Measurements from ENCODE around the gene KRTCAP3. TPM values are rescaled to one million over a fixed set of nuclear protein-coding genes. Genes with fewer than 3 reads are reported as not detected.

The KRTCAP3 gene
- total RNA-seq, 1 experiment from 2014 or later: 4.1 TPM

DNA sequence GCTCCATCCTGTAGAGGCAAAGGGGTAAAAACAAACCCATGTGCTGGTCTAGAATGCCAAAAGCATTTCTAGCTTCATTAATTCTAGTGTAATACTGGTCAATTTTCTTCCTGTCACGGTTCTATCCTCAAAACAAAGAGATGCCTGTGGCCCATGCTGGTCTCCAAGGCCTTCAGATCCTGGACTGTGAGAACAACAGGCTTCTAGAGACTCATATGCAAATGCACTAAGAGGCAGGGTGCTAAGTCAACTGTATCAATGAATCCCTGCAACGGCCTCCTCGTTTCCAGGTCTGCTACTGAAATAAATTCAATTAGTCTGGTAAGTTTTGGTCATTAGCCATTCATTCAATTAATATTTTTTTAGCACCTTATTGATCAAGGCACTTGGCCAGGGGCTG lies 43.3 kb downstream of the KRTCAP3 start:
- Mint-ChIP-seq H3K27me3 (ENCODE audit: insufficient read depth, unreplicated experiment) (no peaks in the 10 kb centered on the region), H3K9me3 (ENCODE audit: unreplicated experiment) (no peaks in the 10 kb centered on the region), H3K36me3 (ENCODE audit: insufficient read depth, unreplicated experiment) (peaks cover 29% of the 10 kb centered on the region), H3K27ac (ENCODE audit: low read depth, unreplicated experiment) (no peak overlapping the region), H3K4me3 (ENCODE audit: unreplicated experiment) (no peak overlapping the region), H3K4me1 (ENCODE audit: insufficient read depth, unreplicated experiment) (peaks cover 6% of the 10 kb centered on the region)
- TF ChIP-seq, protein P1, sequence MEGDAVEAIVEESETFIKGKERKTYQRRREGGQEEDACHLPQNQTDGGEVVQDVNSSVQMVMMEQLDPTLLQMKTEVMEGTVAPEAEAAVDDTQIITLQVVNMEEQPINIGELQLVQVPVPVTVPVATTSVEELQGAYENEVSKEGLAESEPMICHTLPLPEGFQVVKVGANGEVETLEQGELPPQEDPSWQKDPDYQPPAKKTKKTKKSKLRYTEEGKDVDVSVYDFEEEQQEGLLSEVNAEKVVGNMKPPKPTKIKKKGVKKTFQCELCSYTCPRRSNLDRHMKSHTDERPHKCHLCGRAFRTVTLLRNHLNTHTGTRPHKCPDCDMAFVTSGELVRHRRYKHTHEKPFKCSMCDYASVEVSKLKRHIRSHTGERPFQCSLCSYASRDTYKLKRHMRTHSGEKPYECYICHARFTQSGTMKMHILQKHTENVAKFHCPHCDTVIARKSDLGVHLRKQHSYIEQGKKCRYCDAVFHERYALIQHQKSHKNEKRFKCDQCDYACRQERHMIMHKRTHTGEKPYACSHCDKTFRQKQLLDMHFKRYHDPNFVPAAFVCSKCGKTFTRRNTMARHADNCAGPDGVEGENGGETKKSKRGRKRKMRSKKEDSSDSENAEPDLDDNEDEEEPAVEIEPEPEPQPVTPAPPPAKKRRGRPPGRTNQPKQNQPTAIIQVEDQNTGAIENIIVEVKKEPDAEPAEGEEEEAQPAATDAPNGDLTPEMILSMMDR (IDR thresholded peaks at IDR 0.05; ENCODE audit: unreplicated experiment): no peak
- ChIA-PET CTCF (interaction anchor here (1.2 kb wide), 1 partner anchor 78 kb away, joined by 5 read pairs; no protein-coding TSS in a partner anchor), POLR2A (interaction anchor here (0.8 kb wide), 1 partner anchor 10 kb away, joined by 3 read pairs; no protein-coding TSS in a partner anchor)
- intact Hi-C loops (cut with micrococcal nuclease): no loop called here
- BruUV-seq (replicated peaks): no TSS peak
- DNase-seq (ENCODE audit: unreplicated experiment): no peak

DNA sequence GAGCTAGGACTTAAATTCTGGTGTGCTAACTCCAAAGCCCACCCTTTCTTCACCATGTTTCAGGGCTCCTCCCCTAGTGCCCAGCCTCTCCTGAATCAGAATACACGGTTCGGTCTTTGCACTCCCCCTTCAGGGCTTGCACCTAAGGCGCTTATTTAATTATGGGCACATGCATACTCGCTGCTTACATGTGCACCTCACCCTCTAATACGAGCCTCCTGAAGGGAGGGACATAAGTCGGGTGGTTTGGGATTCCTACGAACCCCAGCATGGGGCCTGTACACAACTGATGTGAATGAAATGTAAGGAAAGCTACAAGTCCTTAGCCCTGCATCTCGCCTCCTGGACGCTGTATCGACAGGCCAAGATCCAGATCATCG lies 46.9 kb downstream of the KRTCAP3 start:
- H3K27me3 Mint-ChIP-seq (ENCODE audit: insufficient read depth, unreplicated experiment): no peaks in the 10 kb centered on the region
- H3K4me3 Mint-ChIP-seq (ENCODE audit: unreplicated experiment): peak overlapping the region; percentile 92
- peak overlapping the region; percentile 87 for H3K27ac Mint-ChIP-seq (ENCODE audit: low read depth, unreplicated experiment)
- DNase-seq (ENCODE audit: unreplicated experiment): peak; percentile 34
- H3K4me1 Mint-ChIP-seq (ENCODE audit: insufficient read depth, unreplicated experiment): peaks cover 6% of the 10 kb centered on the region
- peaks cover 15% of the 10 kb centered on the region for H3K36me3 Mint-ChIP-seq (ENCODE audit: insufficient read depth, unreplicated experiment)
- CTCF ChIA-PET: interaction anchor here (0.7 to 1.0 kb wide), 2 partner anchors 58 to 920 kb away, joined by 3 read pairs; no protein-coding TSS in a partner anchor
- TF ChIP-seq, protein P1 (IDR thresholded peaks at IDR 0.05; ENCODE audit: unreplicated experiment): no peak
- no peaks in the 10 kb centered on the region for H3K9me3 Mint-ChIP-seq (ENCODE audit: unreplicated experiment)
- BruUV-seq (replicated peaks): TSS peak; percentile 60
- POLR2A ChIA-PET: interaction anchor here (0.6 to 1.8 kb wide), 4 partner anchors 12 to 139 kb away, joined by 3 to 8 read pairs (median 4); no protein-coding TSS in a partner anchor
- intact Hi-C loops (cut with micrococcal nuclease): loop anchor here (2.0 kb wide), 2 partner anchors 80 to 140 kb away; partner anchors contain the start of genes CCDC121, GPN1 and PPM1G

DNA sequence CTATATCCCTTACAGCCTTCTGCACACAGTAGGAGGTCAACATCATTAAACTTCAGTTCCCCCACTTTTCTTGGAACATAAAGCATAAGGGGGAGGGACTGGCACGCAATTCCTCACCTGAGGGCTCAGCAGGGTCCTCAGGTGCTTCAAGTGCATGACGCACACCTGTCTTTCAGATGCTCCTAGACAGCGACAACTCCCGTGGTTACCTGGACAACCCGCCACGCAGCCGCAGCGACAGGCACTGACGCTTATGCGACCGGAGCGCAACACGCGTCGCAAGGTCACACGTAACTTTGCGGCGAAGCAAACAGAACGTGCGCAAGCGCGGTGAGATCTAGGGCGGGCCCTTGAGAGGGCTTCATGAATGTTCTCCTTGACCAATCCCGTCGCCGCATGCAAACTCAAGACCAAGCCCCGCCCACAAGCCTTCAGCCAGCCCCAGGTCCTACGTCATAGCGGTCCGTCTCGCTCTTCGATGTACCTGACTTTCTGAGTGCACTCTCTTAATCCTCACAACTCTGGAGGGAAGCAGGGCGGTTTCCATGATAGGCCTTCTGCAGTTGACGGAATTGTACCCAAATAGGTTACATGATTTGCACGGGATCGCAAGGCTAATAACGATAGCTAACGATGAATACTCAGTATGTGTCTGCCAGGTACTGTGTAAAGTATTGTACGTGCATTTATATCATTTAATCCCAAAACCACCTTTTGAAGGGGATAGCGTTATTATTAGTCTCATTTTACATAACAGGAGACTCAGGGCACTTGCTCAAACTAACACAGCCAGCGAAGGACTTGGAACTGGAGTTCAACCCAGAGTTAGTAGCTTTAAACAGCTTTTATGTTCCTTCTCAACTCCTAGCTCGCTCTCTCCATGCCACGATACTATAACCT lies 47.6 kb downstream of the KRTCAP3 start, which contains the start of gene IFT172:
IFT172 (minus strand) TSS at position 246 of the 900 bp plus-strand sequence; CDS start at position 156, 90 bp downstream.
- Mint-ChIP-seq H3K9me3 (ENCODE audit: unreplicated experiment) (no peaks in the 10 kb centered on the region), H3K27me3 (ENCODE audit: insufficient read depth, unreplicated experiment) (no peaks in the 10 kb centered on the region), H3K4me3 (ENCODE audit: unreplicated experiment) (peak within 1 kb of the TSS; percentile 92), H3K27ac (ENCODE audit: low read depth, unreplicated experiment) (peak within 1 kb of the TSS; percentile 87), H3K36me3 (ENCODE audit: insufficient read depth, unreplicated experiment) (peaks cover 12% of the 10 kb centered on the region), H3K4me1 (ENCODE audit: insufficient read depth, unreplicated experiment) (peaks cover 6% of the 10 kb centered on the region)
- BruUV-seq (replicated peaks): no TSS peak
- ChIA-PET CTCF (interaction anchor here (0.7 to 1.0 kb wide), 4 partner anchors 59 to 919 kb away, joined by 3 to 4 read pairs (median 3); no protein-coding TSS in a partner anchor), POLR2A (interaction anchor here (0.5 to 1.8 kb wide), 9 partner anchors 17 to 157 kb away, joined by 3 to 8 read pairs (median 3); partner anchors contain the start of gene NRBP1)
- intact Hi-C loops (cut with micrococcal nuclease): loop anchor here (2.0 kb wide), 2 partner anchors 81 to 139 kb away; partner anchors contain the start of genes CCDC121, GPN1 and PPM1G
- TF ChIP-seq, protein P1 (IDR thresholded peaks at IDR 0.05; ENCODE audit: unreplicated experiment): no peak
- DNase-seq (ENCODE audit: unreplicated experiment): peak; percentile 99

DNA sequence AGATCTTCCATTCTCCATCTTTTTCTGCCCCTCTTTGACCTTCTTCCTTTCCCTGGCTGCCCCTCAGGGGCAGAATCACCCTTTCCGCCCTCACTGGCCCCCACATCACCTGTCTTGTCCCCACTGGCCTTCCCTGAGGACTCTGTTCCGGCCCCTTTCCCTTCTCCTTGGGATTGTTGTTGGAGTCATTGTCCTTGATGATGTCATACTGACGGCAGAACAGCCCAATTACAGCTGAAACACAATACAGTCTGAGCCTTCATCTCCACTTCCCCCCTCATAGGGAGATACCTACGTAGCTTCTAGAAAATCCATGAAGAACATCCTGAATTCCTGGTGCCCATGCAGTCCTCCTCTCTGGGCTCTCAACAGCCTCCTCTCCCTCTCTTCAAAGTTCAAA lies 50.4 kb downstream of the KRTCAP3 start:
- intact Hi-C loops (cut with micrococcal nuclease): no loop called here
- H3K27me3 Mint-ChIP-seq (ENCODE audit: insufficient read depth, unreplicated experiment): peaks cover 21% of the 10 kb centered on the region
- H3K27ac Mint-ChIP-seq (ENCODE audit: low read depth, unreplicated experiment): no peak overlapping the region
- no peaks in the 10 kb centered on the region for H3K9me3 Mint-ChIP-seq (ENCODE audit: unreplicated experiment)
- BruUV-seq (replicated peaks): no TSS peak
- peaks cover 17% of the 10 kb centered on the region for H3K4me1 Mint-ChIP-seq (ENCODE audit: insufficient read depth, unreplicated experiment)
- TF ChIP-seq, protein P1 (IDR thresholded peaks at IDR 0.05; ENCODE audit: unreplicated experiment): no peak
- H3K4me3 Mint-ChIP-seq (ENCODE audit: unreplicated experiment): no peak overlapping the region
- DNase-seq (ENCODE audit: unreplicated experiment): no peak
- CTCF ChIA-PET: interaction anchor here (0.6 kb wide), 1 partner anchor 129 kb away, joined by 3 read pairs; no protein-coding TSS in a partner anchor
- peaks cover 5% of the 10 kb centered on the region for H3K36me3 Mint-ChIP-seq (ENCODE audit: insufficient read depth, unreplicated experiment)
- POLR2A ChIA-PET: no interaction called here
